H1 (cell line): ENCODE data around the gene PTH1R. TPM values are rescaled to one million over a fixed set of nuclear protein-coding genes. Genes with fewer than 3 reads are reported as not detected.

Experiments
- BCL11A ChIP-seq, 2 experiments: IDR thresholded peaks; one replicate each; pipeline ENCODE4 v1.6.1; 2011; ENCODE audit warnings: low read depth in 2 of 2, low read length in 2 of 2, mild to moderate bottlenecking in 2 of 2
- JUND ChIP-seq: IDR thresholded peaks from 2 replicates; pipeline ENCODE4 v1.6.1; 2011; ENCODE audit warnings: mild to moderate bottlenecking, improper control_type of control experiment, low read length
- SP2 ChIP-seq: IDR thresholded peaks from 2 replicates; pipeline ENCODE4 v1.6.1; 2012; ENCODE audit warnings: mild to moderate bottlenecking, low read length, inconsistent platforms
- SP4 ChIP-seq: IDR thresholded peaks from 2 replicates; pipeline ENCODE4 v1.6.1; 2012; ENCODE audit warnings: low read length, inconsistent platforms
- TAF7 ChIP-seq: optimal IDR thresholded peaks from 2 replicates; pipeline ENCODE3; 2011; ENCODE audit warnings: low read depth, mild to moderate bottlenecking, inconsistent platforms, low read length, moderate library complexity, borderline replicate concordance
- polyA plus RNA-seq, 7 experiments: library from polyadenylated mRNA; depleted of rRNA in 3 of 7; stranded (reverse) in 5 of 7; unstranded in 2 of 7; fragments of >200 nt in 5 of 7; fragments of 200-250 nt in 2 of 7; gene quantifications; 1 replicate in 5 of 7; 2 replicates in 1 of 7; 4 replicates in 1 of 7; pipeline versions ENCODE4 v1.2.1 to v1.2.3, GENCODE V29; 2011 to 2013; ENCODE audit warnings: missing spikeins in 2 of 7, mixed read lengths in 2 of 7
- total RNA-seq: library from RNA; stranded (reverse); fragmentation: NEBNext Ultra II Directional; extraction: Animal tissue kit (Norgen Biotek cat#: 25700); gene quantifications from 2 replicates; pipeline ENCODE4 v1.2.1, GENCODE V29; 2021
- TF ChIP-seq, protein P1 (sequence below): IDR thresholded peaks from 2 replicates; pipeline ENCODE4 v1.6.1; 2012; ENCODE audit warnings: inconsistent platforms

The PTH1R gene
- total and polyA plus RNA-seq, 2 of the 8 experiments (the other 6 are each of a cell fraction or from before 2014, with no cell fraction given), result 0.57 to 1.5 TPM

DNA sequence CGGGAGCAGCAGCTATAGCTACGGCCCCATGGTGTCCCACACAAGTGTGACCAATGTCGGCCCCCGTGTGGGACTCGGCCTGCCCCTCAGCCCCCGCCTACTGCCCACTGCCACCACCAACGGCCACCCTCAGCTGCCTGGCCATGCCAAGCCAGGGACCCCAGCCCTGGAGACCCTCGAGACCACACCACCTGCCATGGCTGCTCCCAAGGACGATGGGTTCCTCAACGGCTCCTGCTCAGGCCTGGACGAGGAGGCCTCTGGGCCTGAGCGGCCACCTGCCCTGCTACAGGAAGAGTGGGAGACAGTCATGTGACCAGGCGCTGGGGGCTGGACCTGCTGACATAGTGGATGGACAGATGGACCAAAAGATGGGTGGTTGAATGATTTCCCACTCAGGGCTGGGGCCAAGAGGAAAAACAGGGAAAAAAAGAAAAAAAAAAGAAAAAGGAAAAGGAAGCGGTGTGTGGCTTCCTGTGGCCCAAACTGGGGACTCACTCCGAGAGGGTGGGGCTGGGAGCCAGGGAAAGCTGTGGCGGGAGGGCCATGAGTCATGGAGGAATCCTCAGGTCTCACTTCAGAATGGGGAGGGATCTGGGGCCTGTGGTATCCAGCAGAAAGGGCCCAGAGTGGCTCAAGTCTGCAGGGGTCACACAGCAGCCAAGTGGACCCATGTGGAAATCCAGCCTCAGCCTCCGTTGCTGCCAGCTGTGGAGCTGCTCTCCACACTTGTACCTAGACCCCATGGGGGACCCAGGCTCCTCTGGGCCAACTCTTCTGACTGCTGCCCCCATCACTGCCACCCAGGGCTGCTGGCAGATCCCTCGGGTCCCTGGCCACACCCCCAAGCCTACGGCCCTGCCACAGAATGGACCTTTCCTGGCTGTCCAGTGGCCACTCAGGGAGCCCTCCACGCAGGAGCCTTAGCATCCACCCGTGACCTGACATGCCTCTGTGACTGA lies 26.1 kb downstream of the PTH1R start (continued):
- TF ChIP-seq, protein P1, sequence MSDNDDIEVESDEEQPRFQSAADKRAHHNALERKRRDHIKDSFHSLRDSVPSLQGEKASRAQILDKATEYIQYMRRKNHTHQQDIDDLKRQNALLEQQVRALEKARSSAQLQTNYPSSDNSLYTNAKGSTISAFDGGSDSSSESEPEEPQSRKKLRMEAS, result no peak
- TF ChIP-seq JUND, result no peak
- no peak for TF ChIP-seq SP4
- TF ChIP-seq SP2, result no peak
- no peak for TF ChIP-seq TAF7
- TF ChIP-seq BCL11A (IDR thresholded peaks at IDR 0.05; ENCODE audit: low read depth in 2 of 2, low read length in 2 of 2), result no peak
